Ovary (tissue), 3 donors: Measurements from ENCODE around the gene CAPG.
"Not testable (repeated sequence)": the region's sequence is repeated elsewhere in the genome, so short reads cannot be mapped to it uniquely, and the experiment has no call there.

Experiments
- POLR2A ChIP-seq: fragments of 450-650 bp; IDR thresholded peaks from one replicate; pipeline ENCODE4 v1.6.1; 2017; ENCODE audit warnings: antibody characterized with exemption, mild to moderate bottlenecking, moderate library complexity
- TF ChIP-seq, protein P1 (sequence below), 3 donors: fragments of 450-650 bp in 2 of 3; fragments of 200-600 bp in 1 of 3; IDR thresholded peaks; one replicate each; pipeline versions ENCODE4 v1.5.1 to v1.8.0; 2016 to 2022; ENCODE audit warnings: antibody characterized with exemption in 3 of 3, mild to moderate bottlenecking in 1 of 3
- donor health status: DM: no; HTN: no; CAD: no.

DNA sequence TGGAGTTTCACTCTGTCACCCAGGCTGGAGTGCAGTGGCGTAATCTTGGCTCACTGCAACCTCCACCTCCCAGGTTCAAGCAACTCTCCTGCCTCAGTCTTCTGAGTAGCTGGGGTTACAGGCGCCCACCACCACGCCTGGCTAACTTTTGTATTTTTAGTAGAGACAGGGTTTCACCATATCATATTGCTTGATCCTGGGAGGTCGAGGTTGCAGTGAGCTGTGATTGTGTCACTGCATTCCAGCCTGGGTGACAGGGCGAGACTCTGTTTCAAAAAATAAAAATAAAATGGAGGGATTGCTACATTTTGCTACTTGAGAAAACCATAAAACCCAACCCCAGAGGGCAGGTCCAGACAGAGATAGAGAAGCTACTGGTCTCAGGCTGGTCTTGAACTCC lies 27.0 kb downstream of the CAPG start:
- TF ChIP-seq, protein P1, sequence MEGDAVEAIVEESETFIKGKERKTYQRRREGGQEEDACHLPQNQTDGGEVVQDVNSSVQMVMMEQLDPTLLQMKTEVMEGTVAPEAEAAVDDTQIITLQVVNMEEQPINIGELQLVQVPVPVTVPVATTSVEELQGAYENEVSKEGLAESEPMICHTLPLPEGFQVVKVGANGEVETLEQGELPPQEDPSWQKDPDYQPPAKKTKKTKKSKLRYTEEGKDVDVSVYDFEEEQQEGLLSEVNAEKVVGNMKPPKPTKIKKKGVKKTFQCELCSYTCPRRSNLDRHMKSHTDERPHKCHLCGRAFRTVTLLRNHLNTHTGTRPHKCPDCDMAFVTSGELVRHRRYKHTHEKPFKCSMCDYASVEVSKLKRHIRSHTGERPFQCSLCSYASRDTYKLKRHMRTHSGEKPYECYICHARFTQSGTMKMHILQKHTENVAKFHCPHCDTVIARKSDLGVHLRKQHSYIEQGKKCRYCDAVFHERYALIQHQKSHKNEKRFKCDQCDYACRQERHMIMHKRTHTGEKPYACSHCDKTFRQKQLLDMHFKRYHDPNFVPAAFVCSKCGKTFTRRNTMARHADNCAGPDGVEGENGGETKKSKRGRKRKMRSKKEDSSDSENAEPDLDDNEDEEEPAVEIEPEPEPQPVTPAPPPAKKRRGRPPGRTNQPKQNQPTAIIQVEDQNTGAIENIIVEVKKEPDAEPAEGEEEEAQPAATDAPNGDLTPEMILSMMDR (IDR thresholded peaks at IDR 0.05), result not testable (repeated sequence)
- TF ChIP-seq POLR2A, result not testable (repeated sequence)
